BJ (cell line): Measurements from ENCODE around the gene KIRREL3. TPM values are rescaled to one million over a fixed set of nuclear protein-coding genes. Genes with fewer than 3 reads are reported as not detected.

ENCODE experiments used
- CTCF ChIA-PET: fragments of 350-600 bp; formaldehyde crosslinking; extraction: SDS; loops from one replicate; lab custom pipeline; 2021; ENCODE audit warnings: antibody characterized with exemption, inconsistent platforms; lab: Yijun Ruan, JAX
- POLR2A ChIA-PET: fragments of 300-600 bp; sonication (Branson Sonifier 250); formaldehyde crosslinking; extraction: SDS; loops from one replicate; lab custom pipeline; 2021; ENCODE audit warnings: antibody characterized with exemption; lab: Charles Lee
- DNase-seq: peaks from one replicate; pipeline ENCODE4 v3.0.0-alpha.2; 2011; ENCODE audit warnings: low read depth
- H3K27me3 ChIP-seq: 2 replicates; pipeline ENCODE4 v1.6.0; 2011; ENCODE audit warnings: low read length; ENCODE audit not compliant: control insufficient read depth, insufficient read depth
- H3K36me3 ChIP-seq: 2 replicates; pipeline ENCODE4 v1.5.1; 2011; ENCODE audit warnings: low read length; ENCODE audit not compliant: control insufficient read depth, insufficient read depth
- H3K4me3 ChIP-seq: 2 replicates; pipeline ENCODE4 v1.5.1; 2011; ENCODE audit warnings: low read depth, mild to moderate bottlenecking, control low read depth, low read length
- polyA plus RNA-seq: library from polyadenylated mRNA; depleted of rRNA; stranded (reverse); fragments of >200 nt; gene quantifications from 2 replicates; pipeline ENCODE4 v1.2.3, GENCODE V29; 2011
- TF ChIP-seq, protein P1 (sequence below): IDR thresholded peaks from 2 replicates; pipeline ENCODE4 v1.5.1; 2011; ENCODE audit warnings: low read depth, mild to moderate bottlenecking, control low read depth, inconsistent platforms, low read length, moderate library complexity; ENCODE audit not compliant: insufficient read depth

Gene KIRREL3
- polyA plus RNA-seq, 1 experiment, result 19.6 TPM

DNA sequence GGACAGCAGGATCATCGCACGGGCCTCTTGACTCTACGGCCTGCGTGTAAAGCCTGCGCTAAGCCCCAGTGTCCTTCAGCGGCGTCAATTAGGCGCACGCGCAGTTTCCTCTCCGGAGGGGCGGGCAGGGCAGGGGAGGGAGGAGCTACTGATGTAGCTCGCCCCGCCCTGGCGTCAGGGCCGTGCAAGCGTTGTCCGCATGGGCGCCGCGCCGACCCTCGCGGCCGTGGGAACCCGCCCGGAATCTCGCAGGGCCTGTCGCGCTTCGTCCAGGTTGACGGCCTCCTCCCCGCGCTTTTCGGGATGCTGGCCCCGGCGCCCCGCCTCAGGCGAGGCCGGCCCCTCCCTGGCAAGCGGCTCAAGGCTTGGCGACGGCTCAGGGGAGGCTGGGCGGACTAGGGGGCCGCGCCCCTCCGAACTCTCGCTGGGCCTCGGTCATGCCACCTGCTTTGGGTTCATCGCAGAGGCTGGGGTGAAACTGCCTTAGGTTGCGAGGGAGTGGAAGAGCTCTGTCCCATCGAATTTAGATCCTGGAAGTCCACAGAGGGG is 584.0 kb downstream of the KIRREL3 start:
- H3K4me3 ChIP-seq, result peak overlapping the region; percentile 45
- ChIA-PET CTCF (interaction anchor here (0.9 to 1.9 kb wide), 6 partner anchors 12 to 109 kb away, joined by 3 to 7 read pairs (median 3); no protein-coding TSS in a partner anchor), POLR2A (no interaction called here)
- peaks cover 9% of the 10 kb centered on the region for H3K36me3 ChIP-seq
- TF ChIP-seq, protein P1, sequence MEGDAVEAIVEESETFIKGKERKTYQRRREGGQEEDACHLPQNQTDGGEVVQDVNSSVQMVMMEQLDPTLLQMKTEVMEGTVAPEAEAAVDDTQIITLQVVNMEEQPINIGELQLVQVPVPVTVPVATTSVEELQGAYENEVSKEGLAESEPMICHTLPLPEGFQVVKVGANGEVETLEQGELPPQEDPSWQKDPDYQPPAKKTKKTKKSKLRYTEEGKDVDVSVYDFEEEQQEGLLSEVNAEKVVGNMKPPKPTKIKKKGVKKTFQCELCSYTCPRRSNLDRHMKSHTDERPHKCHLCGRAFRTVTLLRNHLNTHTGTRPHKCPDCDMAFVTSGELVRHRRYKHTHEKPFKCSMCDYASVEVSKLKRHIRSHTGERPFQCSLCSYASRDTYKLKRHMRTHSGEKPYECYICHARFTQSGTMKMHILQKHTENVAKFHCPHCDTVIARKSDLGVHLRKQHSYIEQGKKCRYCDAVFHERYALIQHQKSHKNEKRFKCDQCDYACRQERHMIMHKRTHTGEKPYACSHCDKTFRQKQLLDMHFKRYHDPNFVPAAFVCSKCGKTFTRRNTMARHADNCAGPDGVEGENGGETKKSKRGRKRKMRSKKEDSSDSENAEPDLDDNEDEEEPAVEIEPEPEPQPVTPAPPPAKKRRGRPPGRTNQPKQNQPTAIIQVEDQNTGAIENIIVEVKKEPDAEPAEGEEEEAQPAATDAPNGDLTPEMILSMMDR, result no peak
- H3K27me3 ChIP-seq, result no peaks in the 10 kb centered on the region
- DNase-seq, result no peak

DNA sequence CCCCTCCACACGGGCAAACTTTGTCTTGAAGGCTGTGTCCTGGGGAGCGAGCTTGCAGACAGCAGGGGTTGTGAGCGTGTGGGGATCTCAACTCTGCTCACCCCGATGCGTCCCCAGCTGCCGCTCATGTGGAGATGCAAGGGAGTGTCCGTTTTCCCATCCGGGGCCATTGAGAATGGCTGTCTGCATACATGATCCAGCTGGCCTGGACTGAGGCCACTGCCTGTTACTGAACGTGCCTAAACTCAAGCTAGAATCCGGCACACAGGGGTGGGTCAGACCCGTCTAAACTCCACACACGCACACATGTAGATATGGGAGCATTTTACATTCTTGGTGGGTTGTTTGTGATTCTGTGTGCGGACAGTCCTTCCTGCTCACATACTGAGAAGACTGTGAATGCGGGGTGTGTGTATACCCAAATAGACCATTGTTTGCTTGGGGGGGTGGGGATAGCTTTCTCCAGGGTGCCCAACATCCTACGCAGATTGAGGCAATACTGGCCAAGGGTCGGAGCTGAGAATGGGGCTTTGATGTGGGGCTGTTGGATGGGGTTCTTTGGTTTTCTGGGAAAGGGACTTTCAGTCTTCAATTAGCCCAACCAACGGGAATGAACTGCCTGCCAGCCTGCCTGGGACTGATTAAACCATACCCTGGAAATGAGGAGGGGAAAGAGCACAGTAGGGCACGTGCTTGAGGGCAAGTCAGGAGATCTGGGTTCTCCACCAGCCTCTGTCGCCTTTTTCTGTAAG is 584.7 kb downstream of the KIRREL3 start:
- Histone ChIP-seq H3K36me3 (peaks cover 9% of the 10 kb centered on the region), H3K4me3 (no peak overlapping the region), H3K27me3 (no peaks in the 10 kb centered on the region)
- ChIA-PET POLR2A (no interaction called here), CTCF (interaction anchor here (0.9 to 1.9 kb wide), 5 partner anchors 11 to 109 kb away, joined by 3 to 7 read pairs (median 3); no protein-coding TSS in a partner anchor)
- no peak for DNase-seq
- TF ChIP-seq, protein P1, result no peak

DNA sequence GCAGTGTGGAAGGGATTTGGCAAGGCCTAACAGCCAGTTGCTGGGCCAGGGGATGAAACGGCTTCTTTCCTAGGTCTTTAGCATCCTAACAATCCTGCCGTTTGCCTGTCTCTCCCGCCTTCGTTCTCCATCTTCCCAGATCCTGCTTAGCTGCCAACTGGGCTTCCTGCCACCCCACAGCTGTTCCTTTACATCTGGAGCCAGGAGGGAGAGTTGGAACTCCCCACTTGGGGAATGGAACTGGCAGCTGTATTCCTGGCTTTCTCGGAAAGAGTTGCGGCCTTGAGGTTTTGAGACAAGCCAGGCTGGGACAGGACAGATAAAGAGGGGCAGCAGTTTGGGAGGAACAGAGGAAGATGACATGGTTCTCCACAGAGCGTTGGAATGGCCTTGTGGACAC is 585.4 kb downstream of the KIRREL3 start:
- peaks cover 9% of the 10 kb centered on the region for H3K36me3 ChIP-seq
- TF ChIP-seq, protein P1, result no peak
- no peak for DNase-seq
- H3K27me3 ChIP-seq, result no peaks in the 10 kb centered on the region
- ChIA-PET CTCF (interaction anchor here (1.9 kb wide), 1 partner anchor 105 kb away, joined by 7 read pairs; no protein-coding TSS in a partner anchor), POLR2A (no interaction called here)
- no peak overlapping the region for H3K4me3 ChIP-seq

DNA sequence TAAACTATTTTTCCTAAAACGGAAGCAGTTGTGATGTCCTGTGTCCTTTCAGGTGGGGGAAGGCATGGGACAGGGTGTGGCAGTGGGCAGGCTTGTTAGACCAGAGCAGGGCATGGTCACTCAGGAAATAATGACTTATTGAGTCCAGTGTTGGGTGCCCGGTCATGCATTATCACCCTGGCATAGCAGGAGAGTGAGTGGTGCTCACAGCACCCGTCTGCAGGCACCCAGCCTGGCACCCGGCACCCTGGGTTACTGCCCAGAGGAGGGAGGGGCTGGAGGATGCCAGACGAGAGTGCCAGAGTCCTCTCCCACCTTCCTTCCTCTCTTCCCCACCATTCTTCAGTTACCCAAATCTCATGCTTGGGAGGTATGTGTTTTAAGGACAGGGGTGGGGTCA is 586.0 kb downstream of the KIRREL3 start:
- peaks cover 9% of the 10 kb centered on the region for H3K36me3 ChIP-seq
- no peak overlapping the region for H3K4me3 ChIP-seq
- no peak for DNase-seq
- CTCF ChIA-PET, result interaction anchor here (1.9 kb wide), 1 partner anchor 104 kb away, joined by 7 read pairs; no protein-coding TSS in a partner anchor
- H3K27me3 ChIP-seq, result no peaks in the 10 kb centered on the region
- POLR2A ChIA-PET, result no interaction called here
- TF ChIP-seq, protein P1, result no peak

DNA sequence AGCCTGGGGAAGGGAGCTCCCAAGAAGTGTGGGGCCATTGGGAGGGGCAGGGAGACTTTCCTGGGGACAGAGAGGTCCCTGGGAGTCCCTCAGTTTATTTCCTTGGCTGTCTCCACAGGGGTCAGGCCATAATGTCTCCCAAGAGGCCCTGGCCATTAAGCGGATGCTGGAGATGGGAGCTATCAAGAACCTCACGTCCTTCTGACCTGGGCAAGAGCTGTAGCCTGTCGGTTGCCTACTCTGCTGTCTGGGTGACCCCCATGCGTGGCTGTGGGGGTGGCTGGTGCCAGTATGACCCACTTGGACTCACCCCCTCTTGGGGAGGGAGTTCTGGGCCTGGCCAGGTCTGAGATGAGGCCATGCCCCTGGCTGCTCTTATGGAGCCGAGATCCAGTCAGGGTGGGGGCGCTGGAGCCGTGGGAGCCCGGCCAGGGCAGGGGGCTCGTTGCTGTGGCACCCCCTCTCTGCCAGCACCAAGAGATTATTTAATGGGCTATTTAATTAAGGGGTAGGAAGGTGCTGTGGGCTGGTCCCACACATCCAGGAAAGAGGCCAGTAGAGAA is 586.6 kb downstream of the KIRREL3 start:
- DNase-seq, result no peak
- POLR2A ChIA-PET, result no interaction called here
- Histone ChIP-seq H3K36me3 (peaks cover 14% of the 10 kb centered on the region), H3K27me3 (no peaks in the 10 kb centered on the region), H3K4me3 (no peak overlapping the region)
- CTCF ChIA-PET, result no interaction called here
- TF ChIP-seq, protein P1, result no peak
